HG03354 (cell line): Measurements from ENCODE around the gene HAUS8.
"Not testable (repeated sequence)": the region's sequence is repeated elsewhere in the genome, so short reads cannot be mapped to it uniquely, and the experiment has no call there.

ENCODE experiments used
- ATAC-seq: cut with Tn5 transposase; IDR thresholded peaks from one replicate; pipeline ENCODE4 v1.9.1; 2021; ENCODE audit warnings: mild to moderate bottlenecking; ENCODE audit not compliant: unreplicated experiment, poor library complexity, severe bottlenecking

The HAUS8 gene

GRCh38 chr19:17014212-17014861, 60.9 kb downstream of the HAUS8 start:
- ATAC-seq = not testable (repeated sequence)

- ATAC-seq = no peak
Observed at GRCh38 chr19:17011485-17011884, 63.8 kb downstream of the HAUS8 start.

GRCh38 chr19:17006579-17006978, 68.7 kb downstream of the HAUS8 start:
- ATAC-seq = no peak

- no peak for ATAC-seq
Observed at GRCh38 chr19:17005000-17005399, 70.3 kb downstream of the HAUS8 start.

- ATAC-seq = no peak
Observed at GRCh38 chr19:17004386-17004785, 70.9 kb downstream of the HAUS8 start.

GRCh38 chr19:17002455-17002854, 72.8 kb downstream of the HAUS8 start:
- no peak for ATAC-seq

GRCh38 chr19:17001603-17002183, 73.6 kb downstream of the HAUS8 start:
- ATAC-seq = no peak
